Fibroblast of the conjunctiva (primary cell): ENCODE measurements around the gene PRPF19.
"Not testable (repeated sequence)": the region's sequence is repeated elsewhere in the genome, so short reads cannot be mapped to it uniquely, and the experiment has no call there.

Source experiments
- DNase-seq: peaks from one replicate; pipeline ENCODE4 v3.0.0-alpha.2; 2010; ENCODE audit warnings: low read depth

PRPF19 gene

GRCh38 chr11:60923326-60923725, 16.9 kb upstream of the PRPF19 start:
- DNase-seq, result no peak

DNA sequence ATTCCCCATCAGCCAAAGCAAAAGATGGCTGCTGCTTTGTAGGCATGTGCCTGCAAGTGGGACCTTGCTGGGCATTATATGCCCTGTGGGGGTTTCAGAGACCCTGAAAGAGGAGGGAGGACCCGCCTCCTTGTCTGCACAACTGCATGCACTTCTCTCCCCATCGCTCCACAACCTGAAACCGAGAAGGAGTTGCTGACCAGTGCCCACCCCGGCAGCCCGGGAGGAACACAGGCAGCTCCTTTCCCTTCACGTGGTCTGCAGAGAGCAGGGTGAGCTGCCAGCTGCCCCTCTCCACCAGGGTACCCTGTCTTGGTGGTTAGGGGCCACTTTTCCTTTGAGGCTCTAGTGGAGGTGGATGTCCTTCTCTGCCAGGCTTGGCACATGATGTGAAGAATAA, 16.5 kb upstream of the PRPF19 start:
- no peak for DNase-seq

- DNase-seq, result no peak
These were observed 15.5 kb upstream of the PRPF19 start for GRCh38 chr11:60921777-60922335.

DNA sequence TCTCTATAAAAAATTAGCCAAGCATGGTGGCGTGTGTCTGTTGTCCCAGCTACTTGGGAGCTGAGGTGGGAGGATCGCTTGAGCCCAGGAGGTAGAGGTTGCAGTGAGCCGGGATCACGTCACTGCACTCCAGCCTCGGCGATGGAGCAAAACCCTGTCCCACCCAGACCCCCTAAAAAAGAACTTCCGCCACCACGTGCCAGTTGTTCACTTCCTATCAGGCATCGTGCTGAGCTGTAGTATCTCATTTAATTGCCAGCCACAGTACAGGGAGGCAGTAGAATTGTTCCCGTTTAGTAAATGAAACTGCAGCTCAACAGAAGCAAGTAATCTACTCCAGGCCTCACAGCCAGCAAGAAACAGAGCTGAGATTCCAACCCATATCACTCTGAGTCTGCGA, 14.9 kb upstream of the PRPF19 start:
- DNase-seq, result no peak

- DNase-seq, result no peak
These were observed 13.6 kb upstream of the PRPF19 start for GRCh38 chr11:60919956-60920355.

DNA sequence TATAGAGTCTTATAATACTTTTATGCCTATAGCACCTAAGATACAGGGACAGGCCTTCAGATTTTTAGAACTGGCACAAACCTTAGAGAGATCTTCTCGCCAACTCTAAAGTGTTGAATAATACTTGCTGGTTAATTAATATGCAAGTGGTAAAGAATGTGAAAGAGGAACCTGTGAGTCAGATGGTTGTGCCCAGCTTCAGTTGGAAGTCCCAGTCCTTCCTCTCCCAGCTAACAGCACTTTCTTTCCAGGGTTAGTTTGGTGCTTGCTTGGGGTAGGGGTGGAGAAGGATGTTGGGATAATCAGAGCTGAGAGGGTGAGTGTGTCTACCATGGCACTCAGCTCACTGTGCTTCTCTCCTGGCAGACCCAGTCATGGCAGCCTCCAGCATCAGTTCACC, 12.9 kb upstream of the PRPF19 start:
- no peak for DNase-seq

GRCh38 chr11:60918939-60919265, 12.5 kb upstream of the PRPF19 start:
- DNase-seq, result no peak

- DNase-seq, result no peak
These were observed 12.0 kb upstream of the PRPF19 start for GRCh38 chr11:60918251-60918938.

DNA sequence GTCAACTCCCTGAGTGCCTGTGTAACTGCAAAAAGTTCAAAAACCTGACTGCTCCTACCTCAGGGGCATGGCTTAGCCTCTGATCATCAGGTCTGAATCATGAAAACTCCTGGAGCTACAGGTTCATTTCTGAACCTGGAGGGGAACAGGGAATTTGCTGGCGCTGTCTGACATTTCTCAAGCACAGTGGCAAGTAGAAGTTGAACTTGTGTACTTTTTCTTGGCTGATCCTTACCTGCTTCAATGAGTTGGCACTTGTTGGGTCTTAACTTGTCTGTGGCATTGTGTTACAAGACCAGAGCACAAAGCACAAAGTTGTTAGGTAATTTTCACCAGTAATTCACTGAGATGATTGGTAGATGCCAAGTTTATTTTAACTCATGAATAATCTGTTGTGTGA, 10.9 kb upstream of the PRPF19 start:
- no peak for DNase-seq

DNA sequence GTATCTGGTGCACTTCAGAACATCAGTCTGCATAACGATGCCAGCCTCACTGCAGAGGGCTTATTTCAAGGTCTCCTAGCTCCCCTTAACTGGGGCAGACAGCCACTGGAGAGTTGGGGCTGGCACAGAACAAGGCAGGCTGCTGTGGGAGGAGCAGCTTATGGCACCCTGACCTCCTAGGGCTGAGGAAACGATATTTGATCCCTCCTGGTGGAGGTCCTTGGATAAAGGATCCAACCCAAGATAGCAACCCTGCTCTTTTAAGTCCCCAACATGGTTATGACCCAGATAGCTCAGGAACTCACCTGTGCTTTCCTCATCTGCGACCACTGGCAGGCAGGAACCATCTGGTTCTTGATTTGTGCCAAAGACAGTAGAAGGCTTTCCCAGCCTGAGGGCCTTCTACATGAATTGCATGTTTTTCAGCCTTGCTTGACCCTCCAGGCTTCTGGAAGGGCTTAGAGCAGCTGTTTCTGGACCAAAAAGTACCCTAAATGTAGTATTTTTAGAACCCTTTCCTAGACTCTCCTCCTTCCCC, 10.4 kb upstream of the PRPF19 start:
- no peak for DNase-seq

GRCh38 chr11:60915248-60915914, 9.0 kb upstream of the PRPF19 start:
- DNase-seq, result peak; percentile 21

DNA sequence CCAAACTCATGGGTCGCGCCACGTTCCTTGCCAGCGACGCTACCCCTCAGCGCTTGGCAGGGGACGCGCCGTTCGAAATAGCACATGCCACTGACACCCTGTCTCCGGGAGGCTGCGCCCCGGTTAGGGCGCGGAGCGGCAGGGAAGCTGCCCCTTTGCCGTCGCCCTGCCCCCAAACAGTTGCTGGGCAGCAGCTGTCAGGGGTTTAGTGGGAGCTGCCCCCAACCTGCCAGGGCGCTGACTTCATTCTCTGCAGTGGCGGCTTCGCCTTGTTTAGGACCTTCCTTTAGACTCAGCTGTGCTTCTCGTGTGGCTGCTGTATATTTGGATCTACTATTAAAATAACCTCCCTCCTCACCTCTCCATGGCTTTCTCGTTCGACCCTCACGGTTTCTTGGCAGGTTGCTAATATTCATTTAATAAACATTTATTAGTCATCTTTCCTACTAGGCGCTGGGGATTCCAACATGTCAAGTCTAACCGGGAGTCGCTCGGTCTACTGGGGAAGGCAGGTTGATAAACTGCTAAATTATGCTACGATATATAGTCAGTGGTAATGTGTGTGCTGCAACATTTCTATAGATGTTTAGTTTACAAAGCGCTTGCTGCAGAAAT, 8.4 kb upstream of the PRPF19 start:
- DNase-seq, result no peak

GRCh38 chr11:60913793-60914632, 7.6 kb upstream of the PRPF19 start, which contains the start of gene TMEM109:
Gene TMEM109 (plus strand): TSS chr11:60914158. CDS start chr11:60919694, 5,536 bp downstream.
- peak; percentile 78 for DNase-seq

- DNase-seq, result no peak
These were observed 6.6 kb upstream of the PRPF19 start for GRCh38 chr11:60912851-60913528.

- no peak for DNase-seq
These were observed 6.0 kb upstream of the PRPF19 start for GRCh38 chr11:60912223-60912850.

- DNase-seq, result no peak
These were observed 4.5 kb upstream of the PRPF19 start for GRCh38 chr11:60910711-60911380.

- no peak for DNase-seq
These were observed 3.9 kb upstream of the PRPF19 start for GRCh38 chr11:60910281-60910687.

- DNase-seq, result not testable (repeated sequence)
These were observed 3.4 kb upstream of the PRPF19 start for GRCh38 chr11:60909680-60910280.

DNA sequence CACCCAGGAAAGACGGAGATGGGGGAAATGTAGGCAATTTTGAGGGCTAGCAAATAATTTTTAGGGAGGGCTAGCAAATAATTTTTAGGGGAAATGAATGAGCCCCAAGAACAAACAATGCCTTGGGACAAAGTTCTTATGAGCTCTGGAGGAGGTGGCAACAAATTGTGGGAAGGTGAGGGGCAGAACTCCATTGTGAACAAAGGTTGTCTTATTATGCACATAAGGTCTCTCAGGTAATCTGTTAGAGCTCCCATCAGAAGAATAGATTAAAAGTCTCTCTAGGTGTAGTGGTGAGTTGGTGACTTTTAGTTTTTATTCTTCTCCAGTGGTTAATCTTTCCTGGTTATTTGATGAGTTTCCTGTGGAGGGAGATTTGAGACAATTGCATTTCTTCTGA, 2.4 kb upstream of the PRPF19 start:
- DNase-seq, result no peak

DNA sequence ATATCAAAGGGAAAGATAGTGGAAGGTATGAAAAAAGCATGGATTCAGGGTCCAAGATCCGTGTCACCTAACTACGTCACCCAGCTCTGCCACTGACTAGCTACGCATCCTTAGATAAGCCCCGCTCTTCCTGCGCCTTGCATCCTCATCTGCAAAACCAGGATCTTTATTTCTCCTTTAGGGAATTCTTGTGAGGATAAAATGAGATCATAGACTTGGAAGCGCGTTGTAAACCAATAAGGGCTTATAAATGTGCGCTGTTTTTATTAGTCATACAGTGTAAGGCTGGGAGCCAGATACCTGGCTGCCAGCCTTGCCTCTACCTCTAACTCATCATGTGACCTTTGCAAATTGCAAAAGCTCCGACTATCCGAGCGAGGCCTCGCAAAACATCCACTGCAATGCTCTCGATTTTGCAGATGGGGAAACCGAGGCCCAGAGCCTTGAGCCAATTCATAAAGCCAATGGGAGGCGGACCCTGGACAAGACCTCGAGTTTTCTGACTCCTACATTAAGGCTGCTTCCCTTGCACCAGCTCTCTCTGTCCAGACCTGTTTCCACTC, 753 bp downstream of the PRPF19 start:
- no peak for DNase-seq
